Karpas-422 (cell line): ENCODE data around the gene SOAT2. TPM values are rescaled to one million over a fixed set of nuclear protein-coding genes. Genes with fewer than 3 reads are reported as not detected.

Experiments used
- DNase-seq: peaks from one replicate; pipeline ENCODE4 v3.0.0-alpha.2; 2015
- H2AFZ ChIP-seq: fragments of 200-600 bp; sonication (generic); 2 replicates; pipeline ENCODE4 v1.6.1; 2014; ENCODE audit warnings: antibody characterized with exemption, low read length, mixed read lengths
- H3K27ac ChIP-seq: fragments of 200-600 bp; sonication (generic); 2 replicates; pipeline ENCODE4 v1.5.1; 2014; ENCODE audit warnings: mild to moderate bottlenecking, low read length, moderate library complexity
- H3K27me3 ChIP-seq: fragments of 200-600 bp; sonication (generic); 2 replicates; pipeline ENCODE4 v1.6.1; 2014; ENCODE audit warnings: low read length, mixed read lengths
- H3K36me3 ChIP-seq: fragments of 200-600 bp; sonication (generic); 2 replicates; pipeline ENCODE4 v1.6.1; 2014; ENCODE audit warnings: low read length, mixed read lengths; ENCODE audit not compliant: insufficient read depth
- H3K4me1 ChIP-seq: fragments of 200-600 bp; sonication (generic); 2 replicates; pipeline ENCODE4 v1.6.1; 2014; ENCODE audit warnings: mild to moderate bottlenecking, low read length, mixed read lengths
- H3K4me2 ChIP-seq: fragments of 200-600 bp; sonication (generic); 2 replicates; pipeline ENCODE4 v1.6.1; 2014; ENCODE audit warnings: low read length, low read depth, mild to moderate bottlenecking; ENCODE audit not compliant: poor library complexity, severe bottlenecking
- H3K4me3 ChIP-seq: fragments of 200-600 bp; sonication (generic); 2 replicates; pipeline ENCODE4 v1.5.1; 2014; ENCODE audit warnings: mild to moderate bottlenecking, antibody characterized with exemption, low read length, mixed read lengths
- H3K79me2 ChIP-seq: fragments of 200-600 bp; sonication (generic); 2 replicates; pipeline ENCODE4 v1.6.1; 2014; ENCODE audit warnings: mild to moderate bottlenecking, low read length, mixed read lengths
- H3K9ac ChIP-seq: fragments of 200-600 bp; sonication (generic); 2 replicates; pipeline ENCODE4 v1.6.0; 2014; ENCODE audit warnings: low read length
- H3K9me2 ChIP-seq: fragments of 200-600 bp; sonication (generic), shearing (Covaris generic); replicated peaks from 2 replicates; pipeline ENCODE4 v1.6.0; 2014; ENCODE audit warnings: mild to moderate bottlenecking, low read length, moderate library complexity; ENCODE audit not compliant: insufficient read depth
- H3K9me3 ChIP-seq: fragments of 300-700, 200-600 bp; sonication (generic); 2 replicates; pipeline ENCODE4 v1.6.1; 2014; ENCODE audit warnings: low read length, mixed read lengths
- H4K20me1 ChIP-seq: fragments of 200-600 bp; sonication (generic); 2 replicates; pipeline ENCODE4 v1.6.1; 2014; ENCODE audit warnings: mild to moderate bottlenecking, antibody characterized with exemption, low read length, low read depth; ENCODE audit not compliant: insufficient read depth
- total RNA-seq: library from RNA; depleted of rRNA; stranded (reverse); fragments of >200 nt; shearing (Covaris generic); gene quantifications from 2 replicates; pipeline ENCODE4 v1.2.3, GENCODE V29; 2014; ENCODE audit warnings: low replicate concordance

The SOAT2 gene
- total RNA-seq, 1 experiment from 2014 or later, result not detected

DNA sequence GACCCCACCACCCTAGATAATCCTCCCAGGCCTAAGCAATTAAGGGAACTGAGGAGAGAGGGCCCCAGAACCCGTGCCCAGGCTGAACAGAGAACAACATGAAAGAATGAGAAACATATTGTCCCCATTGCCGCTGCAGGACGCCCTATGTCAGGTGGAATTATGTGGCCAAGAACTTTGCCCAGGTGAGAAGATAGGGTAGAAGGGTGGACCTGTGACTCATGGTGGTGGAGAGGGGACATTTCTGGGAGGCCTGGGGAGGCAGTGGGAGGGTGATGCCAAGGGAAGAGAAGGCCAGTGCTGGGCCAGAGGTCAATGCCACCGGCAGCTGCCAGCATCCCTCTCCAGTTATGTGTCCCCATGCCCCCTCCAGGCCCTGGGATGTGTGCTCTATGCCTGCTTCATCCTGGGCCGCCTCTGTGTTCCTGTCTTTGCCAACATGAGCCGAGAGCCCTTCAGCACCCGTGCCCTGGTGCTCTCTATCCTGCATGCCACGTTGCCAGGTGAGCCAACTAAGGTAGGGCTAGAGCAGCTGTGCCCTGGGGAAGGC is 15.5 kb downstream of the SOAT2 start:
- Histone ChIP-seq H2AFZ (no peak overlapping the region), H3K9me3 (no peaks in the 10 kb centered on the region), H3K79me2 (no peaks in the 10 kb centered on the region), H3K4me1 (no peaks in the 10 kb centered on the region), H3K9me2 (no peaks in the 10 kb centered on the region), H3K27ac (no peak overlapping the region), H4K20me1 (no peaks in the 10 kb centered on the region), H3K27me3 (no peaks in the 10 kb centered on the region), H3K4me2 (no peak overlapping the region), H3K36me3 (no peaks in the 10 kb centered on the region), H3K9ac (no peak overlapping the region), H3K4me3 (no peak overlapping the region)
- no peak for DNase-seq

DNA sequence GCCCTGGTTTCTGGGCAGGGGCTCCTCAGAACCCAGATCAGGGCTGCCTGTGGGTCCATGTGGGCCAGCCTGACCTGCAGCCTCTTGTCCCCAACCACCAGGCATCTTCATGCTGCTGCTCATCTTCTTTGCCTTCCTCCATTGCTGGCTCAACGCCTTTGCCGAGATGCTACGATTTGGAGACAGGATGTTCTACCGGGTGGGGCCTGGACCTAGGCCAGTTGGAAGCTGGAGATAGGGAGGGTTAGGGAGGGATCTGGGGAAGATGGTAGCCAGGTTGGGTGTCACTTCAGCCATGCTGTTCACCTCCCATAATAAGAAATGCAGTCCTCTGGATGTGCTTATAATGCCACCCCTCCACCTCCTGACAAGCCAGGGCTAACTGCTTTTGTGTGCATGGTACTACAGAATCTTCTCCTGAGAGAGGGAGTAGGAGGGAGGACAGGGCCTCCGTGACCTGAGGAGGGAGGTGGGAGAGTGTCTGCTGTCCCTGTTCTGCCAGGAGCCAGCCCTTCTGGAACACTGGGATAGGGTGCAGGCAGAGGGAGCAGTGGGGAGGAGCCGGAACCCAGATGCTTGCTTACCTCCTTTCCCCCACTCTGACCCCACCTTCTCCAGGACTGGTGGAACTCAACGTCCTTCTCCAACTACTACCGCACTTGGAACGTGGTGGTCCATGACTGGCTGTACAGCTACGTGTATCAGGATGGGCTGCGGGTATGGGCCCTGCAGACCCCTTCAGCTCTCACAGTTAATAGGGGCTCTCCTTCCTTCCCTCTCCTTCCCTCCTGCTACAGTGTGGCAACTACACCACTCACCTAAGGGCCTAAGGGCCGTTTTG is 17.6 kb downstream of the SOAT2 start:
- Histone ChIP-seq H3K79me2 (no peaks in the 10 kb centered on the region), H2AFZ (no peak overlapping the region), H3K4me2 (no peak overlapping the region), H3K27me3 (no peaks in the 10 kb centered on the region), H3K9ac (no peak overlapping the region), H3K4me1 (no peaks in the 10 kb centered on the region), H3K36me3 (no peaks in the 10 kb centered on the region), H4K20me1 (no peaks in the 10 kb centered on the region), H3K27ac (no peak overlapping the region), H3K4me3 (no peak overlapping the region), H3K9me3 (no peaks in the 10 kb centered on the region), H3K9me2 (no peaks in the 10 kb centered on the region)
- no peak for DNase-seq

DNA sequence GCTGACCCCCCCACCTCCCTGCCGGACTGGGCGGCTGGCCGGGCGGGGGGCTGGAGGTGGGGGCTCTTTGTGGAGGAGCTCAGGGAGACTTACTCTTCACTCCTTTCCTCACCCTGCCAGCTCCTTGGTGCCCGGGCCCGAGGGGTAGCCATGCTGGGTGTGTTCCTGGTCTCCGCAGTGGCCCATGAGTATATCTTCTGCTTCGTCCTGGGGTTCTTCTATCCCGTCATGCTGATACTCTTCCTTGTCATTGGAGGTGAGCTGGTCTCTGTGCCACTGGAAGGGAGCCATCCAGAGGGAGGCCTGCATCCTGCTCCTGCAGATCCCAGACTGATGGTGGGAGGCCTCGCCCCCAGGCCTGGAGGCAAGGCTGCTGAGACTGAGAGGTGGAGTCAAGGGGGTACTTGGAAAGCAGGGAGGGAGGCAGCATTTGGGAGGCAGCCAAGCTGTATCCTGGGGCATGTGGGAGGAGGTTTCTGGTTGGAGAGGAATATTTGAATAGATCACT is 19.7 kb downstream of the SOAT2 start:
- Histone ChIP-seq H3K4me2 (no peak overlapping the region), H3K9me2 (no peaks in the 10 kb centered on the region), H3K27ac (no peak overlapping the region), H3K36me3 (no peaks in the 10 kb centered on the region), H3K9me3 (no peaks in the 10 kb centered on the region), H3K9ac (no peak overlapping the region), H4K20me1 (no peaks in the 10 kb centered on the region), H3K4me1 (no peaks in the 10 kb centered on the region), H3K4me3 (no peak overlapping the region), H3K79me2 (no peaks in the 10 kb centered on the region), H3K27me3 (no peaks in the 10 kb centered on the region), H2AFZ (no peak overlapping the region)
- DNase-seq, result no peak

DNA sequence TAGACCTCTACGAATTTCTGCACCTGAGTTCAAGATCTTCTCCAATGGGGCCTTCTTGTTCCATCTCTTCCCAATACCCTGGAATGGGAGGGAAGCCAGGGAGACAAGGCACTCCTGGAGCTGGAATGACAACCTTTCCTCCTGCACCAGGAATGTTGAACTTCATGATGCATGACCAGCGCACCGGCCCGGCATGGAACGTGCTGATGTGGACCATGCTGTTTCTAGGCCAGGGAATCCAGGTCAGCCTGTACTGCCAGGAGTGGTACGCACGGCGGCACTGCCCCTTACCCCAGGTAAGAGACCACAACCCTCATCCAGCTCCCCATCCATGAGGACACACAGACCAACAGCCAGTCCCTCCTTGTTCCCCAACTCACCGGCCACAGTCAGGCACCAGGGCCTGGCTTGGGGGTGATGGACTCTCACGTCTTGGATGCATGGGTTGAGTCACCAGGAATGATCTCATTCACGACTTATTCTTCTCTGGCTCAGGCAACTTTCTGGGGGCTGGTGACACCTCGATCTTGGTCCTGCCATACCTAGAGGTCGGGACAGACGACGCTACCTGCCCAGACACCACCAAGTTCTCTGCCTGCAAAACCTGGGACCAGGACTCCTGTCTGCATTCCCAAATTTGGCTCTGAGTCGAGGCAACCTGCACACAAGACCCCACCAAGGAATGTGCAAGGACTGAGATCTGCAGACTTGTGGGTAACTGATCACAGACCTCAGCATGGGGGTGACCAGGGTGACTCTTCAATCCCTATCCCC is 20.5 kb downstream of the SOAT2 start:
- H3K36me3 ChIP-seq, result no peaks in the 10 kb centered on the region
- no peaks in the 10 kb centered on the region for H3K4me1 ChIP-seq
- H3K79me2 ChIP-seq, result no peaks in the 10 kb centered on the region
- no peaks in the 10 kb centered on the region for H4K20me1 ChIP-seq
- no peaks in the 10 kb centered on the region for H3K27me3 ChIP-seq
- no peak overlapping the region for H3K4me3 ChIP-seq
- H3K4me2 ChIP-seq, result no peak overlapping the region
- no peak overlapping the region for H3K27ac ChIP-seq
- no peaks in the 10 kb centered on the region for H3K9me3 ChIP-seq
- DNase-seq, result no peak
- no peak overlapping the region for H3K9ac ChIP-seq
- H3K9me2 ChIP-seq, result no peaks in the 10 kb centered on the region
- no peak overlapping the region for H2AFZ ChIP-seq

DNA sequence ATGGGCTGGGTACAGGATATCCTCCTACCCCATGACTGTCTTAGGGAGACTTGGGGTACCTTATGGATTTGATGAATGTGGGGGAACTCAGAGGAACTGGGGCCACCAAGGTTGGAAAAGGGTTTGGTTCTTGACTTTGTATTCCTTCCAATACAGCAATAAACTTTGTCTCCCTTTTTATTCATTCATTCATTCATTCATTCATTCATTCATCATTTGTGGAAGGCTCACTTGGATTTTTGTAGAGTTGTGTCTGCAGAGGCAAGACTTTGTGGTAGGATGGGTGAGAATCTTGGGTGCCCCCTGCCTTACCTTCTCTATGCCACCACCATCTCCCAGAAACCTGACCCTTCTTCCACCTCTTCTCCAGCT is 21.1 kb downstream of the SOAT2 start:
- Histone ChIP-seq H3K27me3 (no peaks in the 10 kb centered on the region), H3K9me2 (no peaks in the 10 kb centered on the region), H3K4me3 (no peak overlapping the region), H3K9ac (no peak overlapping the region), H4K20me1 (no peaks in the 10 kb centered on the region), H3K4me1 (no peaks in the 10 kb centered on the region), H3K36me3 (no peaks in the 10 kb centered on the region), H3K4me2 (no peak overlapping the region), H3K9me3 (no peaks in the 10 kb centered on the region), H3K79me2 (no peaks in the 10 kb centered on the region), H2AFZ (no peak overlapping the region), H3K27ac (no peak overlapping the region)
- no peak for DNase-seq

DNA sequence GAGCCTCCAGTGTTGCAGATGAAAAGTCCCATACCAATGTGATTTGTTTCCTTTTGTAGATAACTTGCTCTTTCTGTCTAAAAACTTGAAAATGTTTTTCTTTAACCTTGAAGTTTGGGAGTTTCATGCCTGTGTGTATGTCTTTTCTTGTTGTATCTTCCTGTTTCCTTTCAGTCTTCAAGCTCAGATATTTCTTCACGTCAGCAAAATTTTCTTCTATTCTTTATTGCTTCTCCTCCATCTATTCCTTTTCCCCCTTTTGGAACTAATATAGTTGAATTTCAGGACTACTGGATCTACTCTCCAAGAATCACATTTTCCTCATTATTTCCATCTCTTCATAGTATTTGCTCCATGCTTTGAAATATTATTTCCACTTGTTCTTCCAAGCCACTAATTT is 23.9 kb downstream of the SOAT2 start:
- Histone ChIP-seq H2AFZ (no peak overlapping the region), H3K9me3 (no peaks in the 10 kb centered on the region), H3K4me1 (no peaks in the 10 kb centered on the region), H3K9me2 (no peaks in the 10 kb centered on the region), H3K9ac (no peak overlapping the region), H4K20me1 (no peaks in the 10 kb centered on the region), H3K79me2 (no peaks in the 10 kb centered on the region), H3K27me3 (no peaks in the 10 kb centered on the region), H3K36me3 (no peaks in the 10 kb centered on the region), H3K27ac (no peak overlapping the region), H3K4me2 (no peak overlapping the region), H3K4me3 (no peak overlapping the region)
- no peak for DNase-seq

DNA sequence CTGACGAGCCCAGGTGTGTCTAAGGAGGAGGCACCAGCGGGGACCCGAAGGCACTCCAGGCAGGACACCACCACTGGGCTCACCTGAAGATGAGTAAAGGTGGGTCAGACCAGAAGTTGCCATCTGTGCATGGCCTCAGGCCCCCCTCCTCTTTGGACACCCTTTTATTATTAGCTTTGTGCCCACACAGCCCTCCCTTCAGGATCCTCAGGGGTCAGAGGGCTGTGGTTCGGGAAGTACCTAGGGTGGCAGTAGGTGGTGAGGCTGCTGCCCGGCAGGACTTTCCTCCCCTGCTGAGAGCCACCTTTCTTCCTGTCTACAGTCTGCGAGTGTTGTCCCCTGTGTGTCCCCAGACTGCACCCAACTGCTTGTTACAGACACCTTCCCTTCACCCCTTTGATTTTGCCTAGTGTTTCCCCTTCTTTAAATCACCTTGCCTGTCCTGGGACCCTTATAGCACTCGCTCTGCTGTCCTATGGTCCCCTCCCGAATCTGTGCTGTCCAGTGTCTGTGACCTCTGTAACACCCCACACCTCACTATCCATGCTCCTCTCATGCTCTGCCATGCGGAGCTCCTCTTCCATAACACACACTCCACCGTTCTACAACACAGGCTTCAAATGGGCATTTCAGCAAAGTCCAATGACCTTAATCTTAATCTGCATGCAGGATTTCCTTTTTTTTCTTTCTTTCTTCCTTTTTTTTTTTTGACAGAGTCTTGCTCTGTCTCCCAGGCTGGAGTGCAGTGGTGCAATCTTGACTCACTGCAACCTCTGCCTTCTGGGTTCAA is 25.7 kb downstream of the SOAT2 start:
- no peaks in the 10 kb centered on the region for H3K79me2 ChIP-seq
- H3K4me2 ChIP-seq, result no peak overlapping the region
- H3K9me2 ChIP-seq, result no peaks in the 10 kb centered on the region
- H3K27ac ChIP-seq, result no peak overlapping the region
- no peak overlapping the region for H2AFZ ChIP-seq
- H3K9me3 ChIP-seq, result no peaks in the 10 kb centered on the region
- no peak overlapping the region for H3K9ac ChIP-seq
- H3K4me1 ChIP-seq, result no peaks in the 10 kb centered on the region
- no peaks in the 10 kb centered on the region for H3K27me3 ChIP-seq
- H3K36me3 ChIP-seq, result no peaks in the 10 kb centered on the region
- H4K20me1 ChIP-seq, result no peaks in the 10 kb centered on the region
- no peak for DNase-seq
- H3K4me3 ChIP-seq, result no peak overlapping the region
